Inflammatory macrophage (primary cell): ENCODE measurements around the gene OSBP2.

Experiments
- DNase-seq, 2 donors: peaks; one replicate each; pipeline ENCODE4 v3.0.0-alpha.2; 2020 to 2022

The OSBP2 gene

GRCh38 chr22:30810105-30810504, 115.4 kb downstream of the OSBP2 start:
- no peak for DNase-seq

GRCh38 chr22:30813936-30814335, 119.3 kb downstream of the OSBP2 start:
- no peak for DNase-seq

DNA sequence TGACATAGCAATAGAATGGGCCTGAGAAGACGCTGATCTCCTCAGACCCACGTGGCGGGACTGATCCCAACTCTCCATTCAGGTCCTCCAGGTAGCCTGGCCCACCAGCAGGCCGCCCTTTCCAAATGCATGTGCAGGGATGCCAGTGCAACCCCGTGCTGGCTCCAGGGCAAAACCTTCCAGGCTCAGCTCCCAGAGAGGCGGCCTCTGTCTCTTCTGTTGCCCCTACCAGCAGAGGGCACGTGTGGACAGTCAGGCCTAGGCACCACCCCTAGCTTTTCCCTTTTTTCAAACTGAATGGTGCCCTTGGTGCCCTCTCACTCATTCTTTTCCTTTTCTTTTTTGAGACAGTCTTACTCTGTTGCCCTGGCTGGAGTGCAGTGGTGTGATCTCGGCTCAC, 121.7 kb downstream of the OSBP2 start:
- no peak for DNase-seq

- no peak for DNase-seq
Measured at GRCh38 chr22:30821381-30821780, 126.7 kb downstream of the OSBP2 start.

DNA sequence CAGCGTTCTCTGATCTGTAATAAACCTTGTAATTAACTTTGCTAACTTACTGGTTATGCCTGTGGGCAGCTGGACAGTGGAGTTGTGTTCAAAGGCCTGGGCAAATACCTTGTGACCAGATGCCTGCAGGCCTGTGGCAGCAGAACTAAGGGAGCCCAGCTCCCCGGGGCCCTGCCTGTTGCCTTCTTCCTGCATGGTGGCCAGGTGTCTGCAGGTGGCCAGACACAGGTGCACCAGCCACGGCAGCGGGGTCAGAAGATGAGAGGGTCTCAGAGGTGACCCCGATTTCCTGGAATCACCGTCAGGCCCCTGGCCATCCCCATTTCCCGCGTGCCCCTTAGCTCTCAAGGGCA, 127.2 kb downstream of the OSBP2 start:
- no peak for DNase-seq

DNA sequence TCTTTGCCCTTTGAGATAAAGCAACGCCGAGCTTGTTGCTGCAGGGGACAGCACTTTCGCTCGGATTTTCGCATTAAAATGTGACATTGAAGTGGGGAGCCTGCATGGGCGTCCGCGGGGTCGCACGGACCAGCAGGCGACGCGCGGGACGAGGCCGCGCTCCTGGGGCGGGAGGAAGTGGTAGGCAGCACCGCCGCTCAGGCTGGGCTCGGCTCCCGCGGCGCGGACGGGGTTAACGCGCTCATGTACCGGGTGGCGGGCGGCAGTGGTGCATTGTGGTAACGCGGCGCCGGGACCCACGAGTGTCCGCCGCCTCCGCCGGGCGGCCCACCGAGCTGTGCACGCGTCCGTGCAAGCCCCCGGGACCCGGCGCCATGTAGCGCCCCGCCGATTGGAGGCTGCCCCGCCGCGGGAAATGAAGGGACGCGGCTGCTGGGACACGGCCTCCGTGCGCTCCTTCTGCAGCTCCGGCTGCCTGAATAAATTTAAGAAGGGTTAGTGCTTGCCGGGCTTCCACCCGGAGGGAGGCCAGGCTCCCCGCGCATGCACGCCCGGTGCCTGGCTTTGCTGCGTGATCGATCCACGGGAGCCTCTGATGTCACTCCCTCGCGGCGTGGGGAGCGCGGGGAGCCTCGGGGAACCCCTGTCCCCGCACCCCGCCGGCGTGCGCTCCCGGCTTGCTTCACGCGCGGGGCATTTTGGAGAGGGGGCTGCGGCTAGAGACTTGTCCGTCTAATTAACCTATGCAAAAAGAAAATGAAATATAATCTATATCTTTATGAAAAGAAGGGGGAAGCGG, 127.7 kb downstream of the OSBP2 start:
- no peak for DNase-seq

DNA sequence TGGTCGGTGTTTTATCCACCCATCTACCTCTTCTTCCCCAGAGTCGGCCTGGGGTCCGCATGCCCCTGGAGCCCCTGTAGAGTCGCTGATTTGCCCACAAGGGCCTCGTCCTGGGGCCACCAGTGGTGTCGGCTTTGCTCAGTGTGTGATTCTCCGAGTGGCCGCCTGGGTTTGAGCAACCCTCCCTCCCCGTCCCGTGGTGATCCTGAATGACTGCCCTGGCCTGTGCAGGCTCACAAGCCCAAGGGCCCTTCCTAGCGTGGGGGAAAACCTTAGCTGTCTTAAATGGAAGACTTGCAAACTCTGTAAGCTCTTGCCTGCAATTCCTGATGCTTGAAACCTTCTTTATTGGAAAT, 128.3 kb downstream of the OSBP2 start:
- DNase-seq, result no peak

DNA sequence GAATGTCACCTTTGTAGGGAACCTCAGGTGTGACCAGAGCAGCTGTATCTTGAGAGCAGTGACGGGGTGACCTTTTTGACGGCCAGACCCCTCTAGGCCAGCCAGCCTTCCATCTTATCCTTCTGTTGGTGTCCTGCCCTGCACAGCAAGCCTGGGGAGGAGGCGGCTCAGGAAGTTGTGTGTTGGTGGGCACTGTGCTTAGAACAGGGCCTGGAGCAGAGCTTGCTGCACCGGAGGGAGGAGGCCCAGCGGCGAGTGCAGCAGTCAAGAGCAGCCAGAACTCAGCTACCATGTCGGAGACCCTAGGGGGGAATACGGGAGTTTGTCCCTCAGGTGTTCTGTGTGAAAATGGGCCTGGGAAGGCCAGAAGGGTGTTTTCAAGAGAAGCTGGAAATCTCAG, 129.4 kb downstream of the OSBP2 start:
- no peak for DNase-seq

GRCh38 chr22:30824711-30825110, 130.0 kb downstream of the OSBP2 start:
- DNase-seq, result no peak

GRCh38 chr22:30825711-30826505, 131.2 kb downstream of the OSBP2 start:
- DNase-seq, result no peak

GRCh38 chr22:30826670-30827355, 132.1 kb downstream of the OSBP2 start:
- no peak for DNase-seq

- no peak for DNase-seq
Measured at GRCh38 chr22:30827646-30828045, 133.0 kb downstream of the OSBP2 start.

- DNase-seq, result no peak
Measured at GRCh38 chr22:30828187-30829155, 133.8 kb downstream of the OSBP2 start.

DNA sequence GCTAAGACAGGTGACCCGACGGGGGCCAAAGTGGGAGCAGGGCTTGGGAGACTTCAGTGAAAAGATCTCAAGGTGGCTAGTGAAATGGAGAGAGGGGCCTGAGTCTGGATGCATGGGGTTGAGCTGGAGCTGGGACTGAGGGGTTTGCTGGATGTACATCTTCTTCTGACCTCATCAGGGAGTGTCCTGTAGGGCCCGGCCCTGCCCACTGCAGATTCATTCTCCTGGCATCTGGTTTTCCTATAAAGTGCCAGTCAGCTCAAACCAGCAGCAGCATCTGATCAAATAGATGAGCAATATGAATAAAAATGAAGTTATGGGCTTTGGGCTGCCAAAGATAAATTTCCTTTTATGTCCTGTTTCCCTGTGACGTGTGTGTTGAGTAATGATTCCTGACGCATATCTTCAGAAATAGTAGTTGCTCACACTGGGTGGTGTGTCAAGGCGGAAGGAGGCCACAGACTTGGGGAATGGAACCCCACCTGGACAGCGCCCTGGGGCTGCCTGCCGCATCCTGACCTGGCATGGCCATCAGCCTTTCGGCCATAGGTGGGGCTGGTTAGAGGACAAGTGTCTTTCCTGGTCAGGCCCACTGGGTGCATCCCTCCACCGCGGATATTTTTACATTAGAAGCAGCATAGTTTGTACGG, 135.4 kb downstream of the OSBP2 start:
- DNase-seq, result no peak

DNA sequence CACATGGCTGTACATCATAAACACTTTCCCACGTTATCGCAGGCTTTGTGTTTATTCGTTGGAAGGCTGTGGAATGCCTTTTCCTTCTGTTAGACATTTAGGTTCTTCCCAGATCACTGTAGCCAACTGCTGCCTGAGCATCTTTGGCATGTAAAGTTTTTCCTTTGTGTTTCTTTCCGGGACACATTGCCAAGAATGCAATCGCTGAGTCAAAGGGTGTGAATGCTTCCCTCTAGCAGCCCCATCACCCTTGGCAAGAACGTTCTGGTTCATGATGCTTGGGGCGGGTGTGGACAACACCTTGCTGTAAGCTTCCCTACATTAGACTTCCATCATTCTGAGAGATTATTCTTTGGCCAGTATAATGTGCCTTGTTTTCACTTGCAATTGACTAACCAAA, 136.2 kb downstream of the OSBP2 start:
- no peak for DNase-seq

DNA sequence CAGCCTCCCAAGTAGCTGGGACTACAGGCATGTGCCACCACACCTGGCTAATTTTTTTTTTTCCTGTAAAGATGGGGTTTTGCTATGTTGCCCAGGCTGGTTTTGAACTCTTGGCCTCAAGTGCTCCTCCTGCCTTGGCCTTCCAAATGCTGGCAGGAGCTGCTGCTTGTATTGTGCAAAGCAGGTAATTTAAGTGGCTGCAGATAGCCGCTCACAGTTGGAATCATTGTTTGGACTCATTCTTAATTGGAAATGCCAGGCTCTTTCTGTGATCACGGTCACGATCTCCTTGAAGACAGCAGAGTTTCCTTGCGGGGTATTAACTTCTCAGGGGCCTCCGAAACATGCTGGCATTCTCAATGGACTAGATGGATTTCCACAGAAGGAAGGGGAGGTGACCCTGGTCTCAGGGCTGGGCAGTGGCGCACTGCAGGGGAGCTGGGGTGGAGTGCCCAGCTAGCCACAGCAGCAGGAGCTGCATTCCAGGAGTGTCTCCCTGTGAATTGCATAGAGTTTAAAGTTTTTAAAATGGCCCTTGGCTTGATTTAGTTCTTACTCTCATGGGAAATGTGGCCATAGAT, 137.8 kb downstream of the OSBP2 start:
- DNase-seq, result no peak

DNA sequence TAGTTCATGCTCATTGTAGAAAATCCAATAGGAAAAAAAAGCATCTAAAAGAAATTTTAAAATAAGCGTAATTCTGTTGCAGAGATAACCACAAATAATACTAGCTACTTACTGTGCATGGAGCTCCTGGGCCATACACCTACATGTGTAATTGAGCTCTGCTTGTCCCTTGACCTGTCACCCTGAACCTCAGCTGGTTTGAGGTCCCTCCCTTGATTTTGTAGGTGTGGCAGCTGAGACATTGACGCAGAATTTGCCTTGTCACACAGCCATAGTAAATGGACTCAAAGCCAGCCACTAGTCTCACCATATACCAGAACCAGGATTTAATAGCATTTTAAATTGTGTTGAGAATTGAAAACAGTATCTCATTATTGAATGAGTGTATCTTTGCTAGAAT, 138.6 kb downstream of the OSBP2 start:
- DNase-seq, result no peak

DNA sequence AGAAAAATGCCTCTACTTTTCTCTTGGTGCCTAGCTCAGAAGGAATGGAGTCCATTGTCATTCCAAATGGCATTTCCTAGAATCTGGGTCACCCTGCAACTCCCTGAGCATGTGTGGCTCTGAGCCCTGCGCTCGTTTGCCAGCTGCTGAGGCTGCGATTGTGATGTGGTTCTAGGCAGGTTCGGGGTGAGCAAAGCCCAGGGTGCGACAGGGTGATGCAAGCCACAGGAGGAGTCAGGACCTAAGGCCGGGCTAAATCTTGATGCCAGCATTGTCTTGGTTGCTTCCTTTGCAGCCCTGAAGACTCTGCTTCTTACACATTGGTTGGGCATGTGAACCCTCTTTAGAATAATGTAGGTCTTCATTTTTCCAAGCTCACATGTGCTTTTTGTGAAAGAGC, 142.9 kb downstream of the OSBP2 start:
- no peak for DNase-seq

- no peak for DNase-seq
Measured at GRCh38 chr22:30838111-30838510, 143.4 kb downstream of the OSBP2 start.

- DNase-seq, result no peak
Measured at GRCh38 chr22:30841273-30841672, 146.6 kb downstream of the OSBP2 start.

- DNase-seq, result no peak
Measured at GRCh38 chr22:30843245-30843644, 148.6 kb downstream of the OSBP2 start.

- DNase-seq, result no peak
Measured at GRCh38 chr22:30847583-30847982, 152.9 kb downstream of the OSBP2 start.
